ENCODE measurements around the gene NME7.

DNA sequence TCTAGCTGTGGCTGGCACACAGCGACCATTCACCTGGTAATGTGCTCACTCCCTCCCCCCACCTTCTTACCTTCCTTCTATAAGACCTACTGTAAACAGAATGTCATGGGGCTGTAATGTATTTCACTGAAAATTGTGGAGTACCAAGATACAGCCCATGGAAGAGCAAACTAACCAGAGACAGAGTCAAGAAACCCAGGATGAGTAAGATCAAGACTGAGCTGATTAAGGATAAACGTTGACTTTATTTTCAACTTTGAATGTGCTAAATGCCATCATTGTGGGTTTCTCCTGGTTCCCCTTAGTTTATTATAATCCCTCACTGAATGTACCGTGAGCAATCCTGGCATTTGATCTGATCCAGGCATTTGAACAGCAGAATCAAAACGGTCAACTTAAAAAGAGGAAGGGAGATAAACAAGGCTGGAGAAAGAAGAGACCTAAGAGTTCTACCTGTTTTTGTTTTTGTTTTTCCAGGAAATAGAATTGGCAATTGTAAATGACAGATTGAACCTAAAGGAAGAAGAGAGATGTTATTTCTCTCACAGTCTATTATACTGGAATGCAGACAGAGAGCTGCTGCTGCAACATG, 277.2 kb downstream of the NME7 start:
- TF ChIP-seq SP1 (IDR thresholded peaks at IDR 0.05) (no peak), HNF4A (conservative IDR thresholded peaks at IDR 0.05) (no peak), RAD21 (IDR thresholded peaks at IDR 0.05) (no peak), TAF1 (conservative IDR thresholded peaks at IDR 0.05) (no peak), YY1 (IDR thresholded peaks at IDR 0.05) (no peak), JUND (IDR thresholded peaks at IDR 0.05) (no peak)
- TF ChIP-seq, protein P1, sequence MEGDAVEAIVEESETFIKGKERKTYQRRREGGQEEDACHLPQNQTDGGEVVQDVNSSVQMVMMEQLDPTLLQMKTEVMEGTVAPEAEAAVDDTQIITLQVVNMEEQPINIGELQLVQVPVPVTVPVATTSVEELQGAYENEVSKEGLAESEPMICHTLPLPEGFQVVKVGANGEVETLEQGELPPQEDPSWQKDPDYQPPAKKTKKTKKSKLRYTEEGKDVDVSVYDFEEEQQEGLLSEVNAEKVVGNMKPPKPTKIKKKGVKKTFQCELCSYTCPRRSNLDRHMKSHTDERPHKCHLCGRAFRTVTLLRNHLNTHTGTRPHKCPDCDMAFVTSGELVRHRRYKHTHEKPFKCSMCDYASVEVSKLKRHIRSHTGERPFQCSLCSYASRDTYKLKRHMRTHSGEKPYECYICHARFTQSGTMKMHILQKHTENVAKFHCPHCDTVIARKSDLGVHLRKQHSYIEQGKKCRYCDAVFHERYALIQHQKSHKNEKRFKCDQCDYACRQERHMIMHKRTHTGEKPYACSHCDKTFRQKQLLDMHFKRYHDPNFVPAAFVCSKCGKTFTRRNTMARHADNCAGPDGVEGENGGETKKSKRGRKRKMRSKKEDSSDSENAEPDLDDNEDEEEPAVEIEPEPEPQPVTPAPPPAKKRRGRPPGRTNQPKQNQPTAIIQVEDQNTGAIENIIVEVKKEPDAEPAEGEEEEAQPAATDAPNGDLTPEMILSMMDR (IDR thresholded peaks at IDR 0.05; ENCODE audit: low read depth, low read length, missing input control) = no peak
- TF ChIP-seq, protein P2, sequence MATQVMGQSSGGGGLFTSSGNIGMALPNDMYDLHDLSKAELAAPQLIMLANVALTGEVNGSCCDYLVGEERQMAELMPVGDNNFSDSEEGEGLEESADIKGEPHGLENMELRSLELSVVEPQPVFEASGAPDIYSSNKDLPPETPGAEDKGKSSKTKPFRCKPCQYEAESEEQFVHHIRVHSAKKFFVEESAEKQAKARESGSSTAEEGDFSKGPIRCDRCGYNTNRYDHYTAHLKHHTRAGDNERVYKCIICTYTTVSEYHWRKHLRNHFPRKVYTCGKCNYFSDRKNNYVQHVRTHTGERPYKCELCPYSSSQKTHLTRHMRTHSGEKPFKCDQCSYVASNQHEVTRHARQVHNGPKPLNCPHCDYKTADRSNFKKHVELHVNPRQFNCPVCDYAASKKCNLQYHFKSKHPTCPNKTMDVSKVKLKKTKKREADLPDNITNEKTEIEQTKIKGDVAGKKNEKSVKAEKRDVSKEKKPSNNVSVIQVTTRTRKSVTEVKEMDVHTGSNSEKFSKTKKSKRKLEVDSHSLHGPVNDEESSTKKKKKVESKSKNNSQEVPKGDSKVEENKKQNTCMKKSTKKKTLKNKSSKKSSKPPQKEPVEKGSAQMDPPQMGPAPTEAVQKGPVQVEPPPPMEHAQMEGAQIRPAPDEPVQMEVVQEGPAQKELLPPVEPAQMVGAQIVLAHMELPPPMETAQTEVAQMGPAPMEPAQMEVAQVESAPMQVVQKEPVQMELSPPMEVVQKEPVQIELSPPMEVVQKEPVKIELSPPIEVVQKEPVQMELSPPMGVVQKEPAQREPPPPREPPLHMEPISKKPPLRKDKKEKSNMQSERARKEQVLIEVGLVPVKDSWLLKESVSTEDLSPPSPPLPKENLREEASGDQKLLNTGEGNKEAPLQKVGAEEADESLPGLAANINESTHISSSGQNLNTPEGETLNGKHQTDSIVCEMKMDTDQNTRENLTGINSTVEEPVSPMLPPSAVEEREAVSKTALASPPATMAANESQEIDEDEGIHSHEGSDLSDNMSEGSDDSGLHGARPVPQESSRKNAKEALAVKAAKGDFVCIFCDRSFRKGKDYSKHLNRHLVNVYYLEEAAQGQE (IDR thresholded peaks at IDR 0.05) = no peak
- TF ChIP-seq, protein P3, sequence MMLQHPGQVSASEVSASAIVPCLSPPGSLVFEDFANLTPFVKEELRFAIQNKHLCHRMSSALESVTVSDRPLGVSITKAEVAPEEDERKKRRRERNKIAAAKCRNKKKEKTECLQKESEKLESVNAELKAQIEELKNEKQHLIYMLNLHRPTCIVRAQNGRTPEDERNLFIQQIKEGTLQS (IDR thresholded peaks at IDR 0.05) = no peak
- TF ChIP-seq, protein P4, sequence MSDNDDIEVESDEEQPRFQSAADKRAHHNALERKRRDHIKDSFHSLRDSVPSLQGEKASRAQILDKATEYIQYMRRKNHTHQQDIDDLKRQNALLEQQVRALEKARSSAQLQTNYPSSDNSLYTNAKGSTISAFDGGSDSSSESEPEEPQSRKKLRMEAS (IDR thresholded peaks at IDR 0.05) = no peak
- TF ChIP-seq, protein P5, sequence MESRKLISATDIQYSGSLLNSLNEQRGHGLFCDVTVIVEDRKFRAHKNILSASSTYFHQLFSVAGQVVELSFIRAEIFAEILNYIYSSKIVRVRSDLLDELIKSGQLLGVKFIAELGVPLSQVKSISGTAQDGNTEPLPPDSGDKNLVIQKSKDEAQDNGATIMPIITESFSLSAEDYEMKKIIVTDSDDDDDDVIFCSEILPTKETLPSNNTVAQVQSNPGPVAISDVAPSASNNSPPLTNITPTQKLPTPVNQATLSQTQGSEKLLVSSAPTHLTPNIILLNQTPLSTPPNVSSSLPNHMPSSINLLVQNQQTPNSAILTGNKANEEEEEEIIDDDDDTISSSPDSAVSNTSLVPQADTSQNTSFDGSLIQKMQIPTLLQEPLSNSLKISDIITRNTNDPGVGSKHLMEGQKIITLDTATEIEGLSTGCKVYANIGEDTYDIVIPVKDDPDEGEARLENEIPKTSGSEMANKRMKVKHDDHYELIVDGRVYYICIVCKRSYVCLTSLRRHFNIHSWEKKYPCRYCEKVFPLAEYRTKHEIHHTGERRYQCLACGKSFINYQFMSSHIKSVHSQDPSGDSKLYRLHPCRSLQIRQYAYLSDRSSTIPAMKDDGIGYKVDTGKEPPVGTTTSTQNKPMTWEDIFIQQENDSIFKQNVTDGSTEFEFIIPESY (IDR thresholded peaks at IDR 0.05) = no peak

All from liver (tissue), 3 donors.